NT2/D1 (cell line): ENCODE results near the gene PAQR7.

Source experiments
- DNase-seq: peaks from one replicate; pipeline ENCODE4 v3.0.0-alpha.2; 2011; ENCODE audit warnings: low read depth, low spot score
- H3K27me3 ChIP-seq: 2 replicates; pipeline ENCODE4 v1.6.0; 2011; ENCODE audit warnings: mild to moderate bottlenecking; ENCODE audit not compliant: insufficient read length, insufficient read depth
- H3K36me3 ChIP-seq: 2 replicates; pipeline ENCODE4 v1.6.1; 2011; ENCODE audit warnings: mild to moderate bottlenecking, low read length, mixed read lengths; ENCODE audit not compliant: insufficient read depth, insufficient read length
- H3K4me1 ChIP-seq: 2 replicates; pipeline ENCODE4 v1.5.1; 2011; ENCODE audit not compliant: insufficient read depth, insufficient read length
- H3K4me3 ChIP-seq: 2 replicates; pipeline ENCODE4 v1.5.1; 2011; ENCODE audit warnings: low read depth; ENCODE audit not compliant: insufficient read length
- H3K9ac ChIP-seq: 2 replicates; pipeline ENCODE4 v1.6.0; 2011; ENCODE audit warnings: low read depth; ENCODE audit not compliant: insufficient read length
- H3K9me3 ChIP-seq: 2 replicates; pipeline ENCODE4 v1.5.1; 2011; ENCODE audit warnings: mild to moderate bottlenecking, low read length; ENCODE audit not compliant: insufficient read depth
- SUZ12 ChIP-seq: IDR thresholded peaks from 2 replicates; pipeline ENCODE4 v1.6.1; 2011; ENCODE audit not compliant: insufficient read length, insufficient read depth; ENCODE audit errors: extremely low read depth
- YY1 ChIP-seq: IDR thresholded peaks from 2 replicates; pipeline ENCODE4 v1.6.1; 2011; ENCODE audit not compliant: insufficient read length, insufficient read depth
- ZNF274 ChIP-seq: IDR thresholded peaks from 2 replicates; pipeline ENCODE4 v1.6.1; 2011; ENCODE audit warnings: mild to moderate bottlenecking, low read depth, low read length

The PAQR7 gene

GRCh38 chr1:25914074-25914995, 38.8 kb upstream of the PAQR7 start:
- DNase-seq, result no peak
- Histone ChIP-seq H3K9me3 (0 out of 2 replicates have a peak, but pooled peaks cover 4% of the 10 kb centered on the region), H3K4me1 (peaks cover 4% of the 10 kb centered on the region), H3K9ac (no peak overlapping the region), H3K27me3 (no peaks in the 10 kb centered on the region), H3K4me3 (no peak overlapping the region), H3K36me3 (no peaks in the 10 kb centered on the region)
- TF ChIP-seq ZNF274 (no peak), SUZ12 (no peak)

- H3K9me3 ChIP-seq, result 0 out of 2 replicates have a peak, but pooled peaks cover 4% of the 10 kb centered on the region
- no peak overlapping the region for H3K4me3 ChIP-seq
- H3K36me3 ChIP-seq, result no peaks in the 10 kb centered on the region
- H3K4me1 ChIP-seq, result peaks cover 6% of the 10 kb centered on the region
- H3K27me3 ChIP-seq, result peaks cover 1% of the 10 kb centered on the region
- no peak for DNase-seq
- TF ChIP-seq SUZ12 (no peak), ZNF274 (no peak), YY1 (no peak)
- no peak overlapping the region for H3K9ac ChIP-seq
Observed at GRCh38 chr1:25913206-25913605, 37.7 kb upstream of the PAQR7 start.

- Histone ChIP-seq H3K9me3 (0 out of 2 replicates have a peak, but pooled peaks cover 4% of the 10 kb centered on the region), H3K36me3 (no peaks in the 10 kb centered on the region), H3K4me3 (no peak overlapping the region), H3K27me3 (peaks cover 9% of the 10 kb centered on the region), H3K4me1 (peaks cover 4% of the 10 kb centered on the region), H3K9ac (no peak overlapping the region)
- DNase-seq, result no peak
- TF ChIP-seq SUZ12, result no peak
- TF ChIP-seq ZNF274, result no peak
- no peak for TF ChIP-seq YY1
Observed at GRCh38 chr1:25912076-25912831, 36.7 kb upstream of the PAQR7 start.

GRCh38 chr1:25911162-25911561, 35.7 kb upstream of the PAQR7 start:
- no peak overlapping the region for H3K9ac ChIP-seq
- H3K36me3 ChIP-seq, result no peaks in the 10 kb centered on the region
- DNase-seq, result no peak
- H3K9me3 ChIP-seq, result 0 out of 2 replicates have a peak, but pooled peaks cover 4% of the 10 kb centered on the region
- H3K27me3 ChIP-seq, result peaks cover 12% of the 10 kb centered on the region
- TF ChIP-seq YY1 (no peak), ZNF274 (no peak), SUZ12 (no peak)
- H3K4me1 ChIP-seq, result peaks cover 4% of the 10 kb centered on the region
- no peak overlapping the region for H3K4me3 ChIP-seq

GRCh38 chr1:25909040-25909439, 33.5 kb upstream of the PAQR7 start:
- peaks cover 6% of the 10 kb centered on the region for H3K36me3 ChIP-seq
- peaks cover 4% of the 10 kb centered on the region for H3K4me1 ChIP-seq
- H3K9me3 ChIP-seq, result 0 out of 2 replicates have a peak, but pooled peaks cover 4% of the 10 kb centered on the region

GRCh38 chr1:25908161-25908560, 32.7 kb upstream of the PAQR7 start:
- no peak for TF ChIP-seq ZNF274
- TF ChIP-seq YY1, result no peak
- TF ChIP-seq SUZ12, result no peak
- peaks cover 15% of the 10 kb centered on the region for H3K36me3 ChIP-seq
- peaks cover 4% of the 10 kb centered on the region for H3K4me1 ChIP-seq
- no peak for DNase-seq
- H3K27me3 ChIP-seq, result peaks cover 12% of the 10 kb centered on the region
- 0 out of 2 replicates have a peak, but pooled peaks cover 4% of the 10 kb centered on the region for H3K9me3 ChIP-seq
- no peak overlapping the region for H3K4me3 ChIP-seq
- no peak overlapping the region for H3K9ac ChIP-seq

More at GRCh38 chr1:25909040-25909439, 33.5 kb upstream of the PAQR7 start:
- DNase-seq, result no peak
- Histone ChIP-seq H3K27me3 (peaks cover 12% of the 10 kb centered on the region), H3K4me3 (no peak overlapping the region), H3K9ac (no peak overlapping the region)
- no peak for TF ChIP-seq SUZ12
- no peak for TF ChIP-seq YY1
- TF ChIP-seq ZNF274, result no peak
